ENCODE data around the gene PCDHGA5.
"Not testable (repeated sequence)": the region's sequence is repeated elsewhere in the genome, so short reads cannot be mapped to it uniquely, and the experiment has no call there.

Gene PCDHGA5

DNA sequence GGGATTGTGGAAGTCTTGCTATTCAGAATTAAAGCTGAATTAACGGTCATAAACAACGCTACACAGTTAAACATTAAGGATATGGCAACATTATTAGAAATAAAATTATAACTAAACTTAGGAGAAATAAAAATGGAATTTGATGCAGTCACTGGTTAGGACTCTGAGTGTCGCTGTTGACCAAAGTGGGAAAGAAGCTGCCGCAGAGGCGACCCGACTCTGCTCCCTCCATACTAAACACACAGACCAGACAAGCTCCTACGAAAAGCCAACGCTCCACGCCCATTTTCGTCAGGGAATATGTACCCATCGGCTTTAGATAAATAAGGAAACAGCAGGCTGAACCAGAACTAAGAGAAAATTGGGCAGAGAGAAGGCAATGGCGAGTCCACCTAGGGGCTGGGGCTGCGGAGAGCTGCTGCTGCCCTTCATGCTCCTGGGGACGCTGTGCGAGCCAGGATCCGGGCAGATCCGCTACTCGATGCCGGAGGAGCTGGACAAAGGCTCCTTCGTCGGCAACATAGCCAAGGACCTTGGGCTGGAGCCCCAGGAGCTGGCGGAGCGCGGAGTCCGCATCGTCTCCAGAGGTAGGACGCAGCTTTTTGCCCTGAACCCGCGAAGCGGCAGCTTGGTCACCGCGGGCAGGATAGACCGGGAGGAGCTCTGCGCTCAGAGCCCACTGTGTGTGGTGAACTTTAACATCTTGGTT is at the start of gene PCDHGA5:
Gene PCDHGA5 (plus strand): TSS at position 211 of the 709 bp plus-strand sequence. CDS start 169 bp downstream, at position 380.
- no peak for DNase-seq (ENCODE audit: low read depth)

DNA sequence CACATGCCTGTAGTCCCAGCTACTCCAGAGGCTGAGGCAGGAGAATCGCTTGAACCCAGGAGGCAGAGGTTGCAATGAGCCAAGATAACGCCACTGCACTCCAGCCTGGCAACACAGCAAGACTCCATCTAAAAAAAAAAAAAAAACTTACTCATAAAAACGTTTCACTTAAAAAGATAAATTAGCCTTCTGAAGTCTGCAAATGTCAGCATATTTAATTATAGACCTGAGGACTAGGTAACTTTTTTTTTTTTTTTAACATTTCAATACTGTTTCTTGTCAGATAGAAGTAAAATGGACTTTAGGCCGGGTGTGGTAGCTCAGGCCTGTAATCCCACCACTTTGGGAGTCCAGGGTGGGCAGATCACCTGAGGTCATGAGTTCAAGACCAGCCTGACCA is 47.0 kb upstream of the PCDHGA5 start:
- not testable (repeated sequence) for DNase-seq (ENCODE audit: low read depth)

DNA sequence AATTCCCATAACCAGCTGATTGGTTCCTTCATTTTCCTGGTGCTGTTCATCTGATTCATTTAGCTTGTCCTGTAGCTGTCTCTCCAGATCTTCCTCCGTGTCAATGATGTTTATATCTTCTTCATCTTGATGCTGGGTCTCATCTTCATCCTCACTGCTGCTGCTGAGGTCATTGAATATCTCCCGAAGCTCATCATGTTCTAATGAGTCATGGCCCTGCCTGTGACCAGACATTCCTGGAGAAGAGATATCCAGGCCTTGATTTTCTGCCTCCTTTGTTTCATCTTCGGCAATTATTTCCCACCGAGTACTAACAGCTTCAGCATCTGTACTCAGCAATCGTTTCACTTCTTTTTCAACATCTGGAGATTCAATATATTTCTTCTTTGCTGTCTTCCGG is 44.8 kb upstream of the PCDHGA5 start:
- DNase-seq (ENCODE audit: low read depth) = no peak

DNA sequence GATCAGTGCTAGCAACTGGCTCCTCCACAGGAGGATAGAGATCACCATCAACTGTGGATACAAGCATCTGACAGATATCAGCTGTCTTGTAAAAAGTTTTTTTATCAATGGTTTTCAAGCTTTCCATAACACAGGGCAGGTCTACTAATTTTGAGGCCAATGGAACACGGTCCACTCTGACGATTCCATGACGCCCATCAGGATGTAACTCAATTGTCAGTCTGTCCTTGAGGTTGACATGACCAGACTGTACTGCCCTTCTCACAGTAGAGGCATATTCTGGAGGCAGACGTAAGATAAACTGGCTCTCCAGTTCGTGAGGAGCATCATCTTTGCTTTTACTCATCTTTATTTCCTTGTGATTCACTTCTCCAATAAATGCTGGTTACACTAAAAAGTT is 44.3 kb upstream of the PCDHGA5 start:
- no peak for DNase-seq (ENCODE audit: low read depth)

DNA sequence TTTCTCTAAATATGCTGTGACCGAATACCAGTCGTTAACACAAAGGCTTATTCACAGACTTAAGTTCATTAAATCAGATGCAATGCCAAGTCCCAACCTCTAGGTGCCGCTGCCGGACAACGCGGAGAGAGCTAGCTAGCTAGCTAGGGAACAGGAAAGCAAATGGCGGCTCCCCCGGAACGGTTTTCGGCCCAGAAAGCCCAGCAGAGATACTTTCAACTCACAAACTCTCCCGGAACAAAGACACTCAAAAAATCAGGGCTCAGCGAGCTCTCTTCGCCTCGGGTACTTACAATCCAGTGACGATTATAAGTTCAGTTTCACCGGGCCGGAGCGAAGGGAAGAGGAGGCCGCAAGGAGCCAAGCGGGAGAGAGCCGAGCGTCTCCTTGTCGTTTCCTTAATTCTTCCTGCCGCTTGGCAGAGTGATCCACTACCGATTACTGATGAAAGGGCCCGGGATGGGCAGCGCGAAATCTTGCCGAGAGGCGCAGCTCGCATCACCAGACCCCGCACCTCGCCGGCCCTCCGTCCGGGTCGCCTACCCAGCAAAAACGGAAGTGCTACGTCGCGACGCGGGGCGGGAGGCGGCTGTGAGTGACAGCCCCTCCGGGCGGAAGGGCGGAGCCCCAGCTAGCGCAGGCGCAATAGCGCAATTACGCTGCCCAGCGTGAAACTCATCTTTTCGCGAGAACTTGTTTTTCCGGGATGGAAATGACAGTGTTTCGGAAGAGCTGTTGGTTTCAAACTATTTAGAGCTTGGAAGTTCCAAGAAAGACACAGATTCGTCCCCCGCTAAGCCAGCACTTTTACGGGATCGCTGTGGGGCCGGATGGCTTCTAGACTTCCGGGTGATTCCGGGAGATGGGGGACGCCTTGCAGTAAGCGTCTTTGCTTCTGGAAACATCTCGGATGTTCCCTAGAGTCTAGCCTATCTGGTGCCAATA is 43.5 kb upstream of the PCDHGA5 start, which contains the start of gene TAF7:
Gene TAF7 (minus strand): TSS at position 560 of the 945 bp plus-strand sequence. CDS start 740 bp downstream, outside the sequence.
- DNase-seq (ENCODE audit: low read depth) = peak; percentile 81

DNA sequence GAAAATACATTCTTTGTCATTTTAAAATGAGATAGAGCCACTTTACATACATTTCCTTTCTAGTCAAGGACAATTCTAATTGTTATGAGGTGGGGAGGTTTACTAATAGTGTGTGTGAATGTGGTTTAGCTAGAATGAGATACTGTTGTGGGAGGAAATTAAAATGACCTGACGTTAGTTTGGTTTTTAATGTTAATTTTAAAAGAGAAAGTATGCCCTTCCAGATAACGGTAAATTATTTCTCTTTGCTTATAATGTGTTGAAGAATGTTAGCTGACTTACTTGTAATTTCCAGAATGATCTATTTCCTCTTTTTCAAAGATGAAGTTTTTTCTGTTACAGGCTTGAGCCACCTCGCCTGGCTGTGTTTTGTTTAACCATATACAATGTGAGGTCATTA is 41.7 kb upstream of the PCDHGA5 start:
- DNase-seq (ENCODE audit: low read depth) = no peak

DNA sequence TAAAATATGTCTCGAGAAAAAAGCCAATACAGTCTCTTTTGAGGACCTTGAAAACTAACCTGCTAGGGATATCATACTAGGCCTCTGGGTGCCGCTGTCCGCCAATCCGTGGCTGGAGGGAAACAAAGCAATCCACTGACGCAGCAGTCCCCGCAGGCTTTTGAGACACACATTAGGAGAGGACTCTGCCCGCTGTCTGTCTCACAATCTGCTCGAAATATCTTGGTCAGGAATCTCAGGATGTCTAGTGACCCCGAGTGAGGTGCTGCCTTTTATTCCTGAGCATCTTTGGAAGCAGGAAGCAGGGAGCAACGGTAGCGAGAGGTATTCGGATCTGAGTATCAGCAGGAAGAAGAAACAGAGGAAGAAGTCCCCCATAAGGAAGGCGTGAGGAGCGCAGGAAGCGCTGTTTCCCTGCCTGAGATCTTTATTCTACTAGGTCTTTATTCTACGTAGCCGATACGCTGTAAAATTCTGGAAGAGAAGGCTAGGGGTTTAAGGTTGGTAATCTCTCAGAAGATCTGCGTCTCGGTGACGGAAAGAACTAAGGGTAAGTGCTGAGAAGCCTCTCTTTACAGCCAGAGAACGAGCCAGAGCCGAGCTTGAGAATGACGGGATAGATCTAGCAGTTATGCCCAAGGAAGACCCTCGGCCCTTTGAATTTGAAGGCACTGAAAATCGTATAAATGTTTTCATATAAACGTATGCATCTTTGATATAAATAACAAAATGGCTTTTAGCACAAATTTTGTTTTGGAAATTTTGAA is 37.7 kb upstream of the PCDHGA5 start:
- DNase-seq (ENCODE audit: low read depth) = peak; percentile 25

DNA sequence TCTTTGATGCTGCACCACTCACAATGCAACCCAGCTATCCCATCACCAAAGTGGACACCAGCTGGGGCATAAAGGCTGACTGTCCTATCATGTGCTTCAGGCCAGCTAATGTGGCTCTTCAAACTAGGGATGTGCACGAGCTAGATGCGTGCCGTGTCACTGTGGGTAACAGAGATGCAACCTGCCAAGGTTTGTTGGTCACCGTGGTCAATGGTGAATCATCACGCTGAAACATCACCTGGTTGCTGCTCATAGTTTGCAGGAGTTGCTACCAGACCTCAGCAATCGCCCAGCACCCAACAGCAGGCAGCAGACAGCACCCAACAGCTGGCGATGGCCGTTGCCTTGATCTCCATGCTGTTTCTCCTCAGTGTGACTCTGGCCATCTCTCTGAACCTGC is 35.7 kb upstream of the PCDHGA5 start:
- DNase-seq (ENCODE audit: low read depth) = no peak

DNA sequence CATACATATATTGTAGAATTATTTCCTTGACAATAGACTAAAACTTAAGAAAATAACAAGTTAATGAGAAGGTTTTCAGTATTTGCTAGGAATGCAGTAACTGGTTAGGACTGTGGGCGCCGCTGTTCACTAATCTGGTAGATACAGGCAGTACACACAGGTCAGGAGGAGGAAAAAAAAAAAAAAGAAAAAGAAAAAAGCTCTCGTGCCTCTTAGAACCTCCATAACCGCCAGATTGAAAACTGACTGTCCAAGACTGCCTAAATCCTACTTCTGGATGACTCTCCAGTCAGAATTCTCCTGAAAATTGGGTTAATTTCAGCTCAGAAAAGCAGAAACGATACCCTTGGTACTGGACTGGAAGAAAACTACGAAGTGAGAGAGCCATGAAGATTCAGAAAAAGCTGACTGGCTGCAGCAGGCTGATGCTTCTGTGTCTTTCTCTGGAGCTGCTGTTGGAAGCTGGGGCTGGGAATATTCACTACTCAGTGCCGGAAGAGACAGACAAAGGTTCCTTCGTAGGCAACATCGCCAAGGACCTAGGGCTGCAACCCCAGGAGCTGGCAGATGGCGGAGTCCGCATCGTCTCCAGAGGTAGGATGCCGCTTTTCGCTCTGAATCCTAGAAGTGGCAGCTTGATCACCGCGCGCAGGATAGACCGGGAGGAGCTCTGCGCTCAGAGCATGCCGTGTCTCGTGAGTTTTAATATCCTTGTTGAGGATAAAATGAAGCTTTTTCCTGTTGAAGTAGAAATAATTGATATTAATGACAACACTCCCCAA is 33.5 kb upstream of the PCDHGA5 start, which contains the start of gene PCDHGA1:
Gene PCDHGA1 (plus strand): TSS at position 216 of the 782 bp plus-strand sequence.
- DNase-seq (ENCODE audit: low read depth) = no peak

DNA sequence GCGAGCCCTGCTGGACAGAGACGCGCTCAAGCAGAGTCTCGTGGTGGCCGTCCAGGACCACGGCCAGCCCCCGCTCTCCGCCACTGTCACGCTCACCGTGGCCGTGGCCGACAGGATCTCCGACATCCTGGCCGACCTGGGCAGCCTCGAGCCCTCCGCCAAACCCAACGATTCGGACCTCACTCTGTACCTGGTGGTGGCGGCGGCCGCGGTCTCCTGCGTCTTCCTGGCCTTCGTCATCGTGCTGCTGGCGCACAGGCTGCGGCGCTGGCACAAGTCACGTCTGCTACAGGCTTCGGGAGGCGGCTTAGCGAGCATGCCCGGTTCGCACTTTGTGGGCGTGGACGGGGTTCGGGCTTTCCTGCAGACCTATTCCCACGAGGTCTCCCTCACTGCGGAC is 31.4 kb upstream of the PCDHGA5 start:
- not testable (repeated sequence) for DNase-seq (ENCODE audit: low read depth)

DNA sequence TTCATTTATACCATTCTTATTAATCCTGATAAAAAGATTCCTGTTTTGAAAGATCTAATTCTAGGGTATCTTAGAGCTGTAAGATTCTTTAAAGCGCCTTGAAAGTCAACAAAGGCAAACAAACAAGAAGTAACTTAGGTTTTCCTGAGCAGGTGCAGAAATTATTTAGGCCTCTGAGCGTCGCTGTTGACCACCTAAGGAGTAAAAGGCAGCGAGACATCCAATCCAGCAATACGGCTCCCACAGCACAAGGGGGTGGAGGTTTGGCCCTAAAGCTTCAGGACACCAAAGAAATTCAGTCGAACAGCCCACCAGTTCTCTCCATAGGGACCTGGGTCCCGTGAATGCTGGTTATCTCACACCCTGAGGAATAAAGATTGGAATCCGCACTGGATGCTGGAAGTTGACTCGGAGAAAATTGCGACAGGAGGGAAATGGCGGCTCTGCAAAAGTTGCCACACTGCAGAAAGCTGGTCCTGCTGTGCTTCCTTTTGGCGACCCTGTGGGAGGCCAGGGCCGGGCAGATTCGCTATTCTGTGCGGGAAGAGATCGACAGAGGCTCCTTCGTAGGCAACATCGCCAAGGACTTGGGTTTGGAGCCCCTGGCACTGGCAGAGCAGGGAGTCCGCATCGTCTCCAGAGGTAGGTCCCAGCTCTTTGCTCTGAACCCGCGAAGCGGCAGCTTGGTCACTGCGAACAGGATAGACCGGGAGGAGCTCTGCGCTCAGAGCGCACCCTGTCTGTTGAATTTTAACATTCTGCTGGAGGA is 25.2 kb upstream of the PCDHGA5 start, which contains the start of gene PCDHGA2:
Gene PCDHGA2 (plus strand): TSS at position 223 of the 769 bp plus-strand sequence.
- DNase-seq (ENCODE audit: low read depth) = no peak

DNA sequence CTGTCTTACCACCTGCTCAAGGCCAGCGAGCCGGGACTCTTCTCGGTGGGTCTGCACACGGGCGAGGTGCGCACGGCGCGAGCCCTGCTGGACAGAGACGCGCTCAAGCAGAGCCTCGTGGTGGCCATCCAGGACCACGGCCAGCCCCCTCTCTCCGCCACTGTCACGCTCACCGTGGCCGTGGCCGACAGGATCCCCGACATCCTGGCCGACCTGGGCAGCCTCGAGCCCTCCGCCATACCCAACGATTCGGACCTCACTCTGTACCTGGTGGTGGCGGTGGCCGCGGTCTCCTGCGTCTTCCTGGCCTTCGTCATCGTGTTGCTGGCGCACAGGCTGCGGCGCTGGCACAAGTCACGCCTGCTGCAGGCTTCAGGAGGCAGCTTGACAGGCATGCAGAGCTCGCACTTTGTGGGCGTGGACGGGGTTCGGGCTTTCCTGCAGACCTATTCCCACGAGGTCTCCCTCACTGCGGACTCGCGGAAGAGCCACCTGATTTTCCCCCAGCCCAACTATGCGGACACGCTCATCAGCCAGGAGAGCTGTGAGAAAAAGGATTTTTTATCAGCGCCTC is 23.1 kb upstream of the PCDHGA5 start:
- not testable (repeated sequence) for DNase-seq (ENCODE audit: low read depth)

DNA sequence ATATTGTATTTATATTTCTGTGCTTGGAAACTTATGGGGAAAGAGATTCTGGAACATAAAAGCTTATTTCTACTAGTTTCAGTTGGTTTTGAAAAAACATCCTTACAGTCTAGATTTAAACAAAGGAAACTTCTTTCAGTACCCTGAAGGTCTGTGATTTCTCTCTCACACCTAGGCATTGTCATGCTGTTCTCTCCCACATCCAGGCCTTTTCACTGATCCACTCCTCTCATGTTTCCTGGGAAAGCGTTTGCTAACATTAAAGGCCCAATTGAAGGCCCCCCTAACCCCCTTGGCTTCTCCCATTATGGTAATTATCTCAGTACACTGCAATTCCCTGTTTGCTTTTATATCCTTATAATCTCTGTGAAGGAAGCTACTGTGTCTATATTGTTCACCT is 21.2 kb upstream of the PCDHGA5 start:
- no peak for DNase-seq (ENCODE audit: low read depth)

DNA sequence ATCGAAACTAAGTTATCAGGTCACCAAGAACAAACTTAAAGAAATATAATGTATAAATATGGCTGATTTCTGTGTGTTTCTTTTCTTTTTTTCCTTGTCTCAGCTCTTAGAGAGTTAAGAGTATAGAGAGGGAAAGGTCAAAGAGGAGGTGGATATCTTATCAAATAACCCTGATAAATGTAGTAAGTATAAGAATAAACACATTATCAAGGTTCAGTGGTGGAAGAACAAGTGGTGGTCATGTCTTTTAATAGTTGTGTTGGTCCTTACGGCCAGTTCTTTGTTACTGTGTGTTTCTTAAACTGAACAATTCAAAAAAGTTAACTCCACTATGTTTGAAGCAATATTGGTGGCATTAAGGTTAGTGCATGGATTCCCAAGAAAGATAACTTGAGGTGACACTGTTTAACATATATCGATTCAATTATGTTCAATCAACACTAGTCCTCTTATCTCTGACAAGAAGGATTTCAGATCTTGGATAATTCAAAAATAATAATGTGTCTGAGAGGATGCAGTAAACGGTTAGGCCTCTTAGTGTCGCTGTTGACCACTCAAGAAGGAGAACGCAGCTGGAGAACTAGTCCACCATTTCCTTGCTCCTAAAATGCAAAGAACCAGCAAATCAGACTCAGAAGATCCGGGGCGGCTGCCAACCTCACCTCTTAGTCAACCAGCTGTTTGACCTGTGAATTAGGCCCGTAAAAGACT is 20.6 kb upstream of the PCDHGA5 start, which contains the start of gene PCDHGA3:
Gene PCDHGA3 (plus strand): TSS at position 588 of the 711 bp plus-strand sequence. CDS start 205 bp downstream, outside the sequence.
- DNase-seq (ENCODE audit: low read depth) = no peak

DNA sequence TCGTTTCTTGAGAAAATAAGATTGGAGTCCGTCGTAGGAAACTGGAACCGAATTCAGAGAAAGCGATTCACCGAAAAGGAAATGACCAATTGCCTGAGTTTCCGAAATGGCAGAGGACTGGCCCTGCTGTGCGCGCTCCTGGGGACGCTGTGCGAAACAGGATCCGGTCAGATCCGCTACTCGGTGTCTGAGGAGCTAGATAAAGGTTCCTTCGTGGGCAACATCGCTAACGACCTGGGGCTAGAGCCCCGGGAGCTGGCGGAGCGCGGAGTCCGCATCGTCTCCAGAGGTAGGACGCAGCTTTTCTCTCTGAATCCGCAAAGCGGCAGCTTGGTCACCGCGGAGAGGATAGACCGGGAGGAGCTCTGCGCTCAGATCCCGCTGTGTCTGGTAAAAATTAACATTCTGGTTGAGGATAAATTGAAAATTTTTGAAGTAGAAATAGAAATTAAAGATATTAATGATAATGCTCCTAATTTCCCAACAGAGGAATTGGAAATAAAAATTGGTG is 20.0 kb upstream of the PCDHGA5 start:
- DNase-seq (ENCODE audit: low read depth) = no peak

DNA sequence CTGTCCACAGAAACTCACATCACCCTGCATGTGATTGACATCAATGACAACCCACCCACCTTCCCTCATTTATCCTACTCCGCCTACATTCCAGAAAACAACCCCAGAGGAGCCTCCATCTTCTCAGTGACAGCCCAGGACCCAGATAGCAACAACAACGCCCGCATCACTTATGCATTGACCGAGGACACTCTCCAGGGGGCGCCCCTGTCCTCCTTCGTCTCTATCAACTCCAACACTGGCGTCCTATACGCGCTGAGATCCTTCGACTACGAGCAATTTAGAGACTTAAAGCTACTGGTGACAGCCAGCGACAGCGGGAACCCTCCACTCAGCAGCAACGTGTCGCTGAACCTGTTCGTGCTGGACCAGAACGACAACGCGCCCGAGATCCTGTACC is 18.6 kb upstream of the PCDHGA5 start:
- no peak for DNase-seq (ENCODE audit: low read depth)

DNA sequence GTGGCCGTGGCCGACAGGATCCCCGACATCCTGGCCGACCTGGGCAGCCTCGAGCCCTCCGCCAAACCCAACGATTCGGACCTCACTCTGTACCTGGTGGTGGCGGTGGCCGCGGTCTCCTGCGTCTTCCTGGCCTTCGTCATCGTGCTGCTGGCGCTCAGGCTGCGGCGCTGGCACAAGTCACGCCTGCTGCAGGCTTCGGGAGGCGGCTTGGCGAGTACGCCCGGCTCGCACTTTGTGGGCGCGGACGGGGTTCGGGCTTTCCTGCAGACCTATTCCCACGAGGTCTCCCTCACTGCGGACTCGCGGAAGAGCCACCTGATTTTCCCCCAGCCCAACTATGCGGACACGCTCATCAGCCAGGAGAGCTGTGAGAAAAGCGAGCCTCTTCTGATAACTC is 17.9 kb upstream of the PCDHGA5 start:
- not testable (repeated sequence) for DNase-seq (ENCODE audit: low read depth)

DNA sequence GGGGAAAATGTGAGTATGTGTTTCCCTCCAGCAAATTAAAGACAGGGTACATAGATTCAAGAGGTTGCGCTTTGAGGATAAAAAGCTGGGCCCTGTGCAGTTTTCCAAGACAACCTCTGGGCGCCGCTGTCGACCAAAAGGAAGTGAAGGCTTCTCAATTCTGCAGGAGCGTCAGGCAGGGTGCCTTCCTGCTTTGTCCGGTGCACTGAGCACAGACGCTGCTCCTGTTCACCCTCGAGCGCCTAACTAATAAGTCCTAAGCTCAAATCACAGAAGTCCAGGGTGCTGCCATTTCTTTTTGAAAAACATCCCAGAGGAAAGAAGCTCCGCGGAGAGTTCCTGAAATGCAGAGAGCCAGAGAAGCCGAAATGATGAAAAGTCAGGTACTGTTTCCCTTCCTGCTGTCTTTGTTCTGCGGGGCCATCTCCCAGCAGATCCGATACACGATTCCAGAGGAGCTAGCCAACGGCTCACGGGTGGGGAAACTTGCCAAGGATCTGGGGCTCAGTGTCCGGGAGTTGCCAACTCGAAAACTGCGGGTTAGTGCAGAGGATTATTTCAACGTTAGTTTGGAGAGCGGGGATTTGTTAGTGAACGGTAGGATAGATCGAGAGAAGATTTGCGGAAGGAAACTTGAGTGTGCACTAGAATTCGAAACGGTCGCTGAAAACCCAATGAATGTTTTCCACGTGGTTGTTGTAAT is 13.9 kb upstream of the PCDHGA5 start, which contains the start of gene PCDHGB1:
Gene PCDHGB1 (plus strand): TSS at position 183 of the 703 bp plus-strand sequence. CDS start 162 bp downstream, at position 345.
- DNase-seq (ENCODE audit: low read depth) = no peak

Measured in stimulated activated CD8-positive, alpha-beta memory T cell treated with anti-CD3 and anti-CD28 coated beads, Interleukin-15, amount 100 ng/mL, for 24 hours (primary cell).